ENCODE measurements around the gene EXOC3.

DNA sequence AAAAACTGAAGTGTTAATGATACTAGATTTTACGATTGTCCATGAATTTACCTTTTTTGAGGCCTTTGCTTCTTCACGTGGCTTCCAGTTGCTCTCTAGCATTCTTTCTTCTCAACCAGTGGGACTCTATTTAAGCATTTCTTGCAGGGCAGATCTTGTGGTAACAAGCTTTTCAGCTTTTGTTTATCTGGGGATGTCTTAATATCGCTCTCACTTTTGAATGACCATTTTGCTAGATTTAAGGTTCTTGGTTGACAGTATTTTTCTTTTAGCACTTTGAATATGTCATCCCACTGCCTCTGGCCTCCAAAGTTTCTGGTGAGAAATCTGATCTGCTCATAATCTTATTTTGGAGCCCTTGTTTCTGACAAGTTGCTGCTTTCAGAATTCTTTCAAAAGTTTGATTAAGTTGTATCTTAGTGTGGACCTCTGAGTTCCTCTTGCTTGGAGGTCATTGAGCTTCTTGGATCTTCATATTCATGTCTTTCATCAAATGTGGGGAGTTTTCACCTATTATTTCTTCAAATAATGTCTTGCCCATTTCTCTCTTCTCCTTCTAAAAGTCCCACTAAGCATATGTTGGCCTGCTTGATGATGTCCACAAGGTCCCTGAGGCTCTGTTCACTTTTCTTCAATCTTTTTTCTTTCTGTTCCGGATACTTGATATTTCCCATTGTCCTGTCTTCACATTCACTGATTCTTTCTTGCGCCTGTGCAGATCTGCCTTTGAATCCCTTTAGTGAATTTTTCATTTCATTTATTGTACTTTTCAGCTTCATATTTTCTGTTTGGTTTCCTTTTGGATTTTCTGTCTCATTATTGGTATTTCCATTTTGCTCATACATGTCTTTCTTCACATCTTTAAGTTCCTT lies 8.8 kb downstream of the EXOC3 start:
- TF ChIP-seq, protein P1, sequence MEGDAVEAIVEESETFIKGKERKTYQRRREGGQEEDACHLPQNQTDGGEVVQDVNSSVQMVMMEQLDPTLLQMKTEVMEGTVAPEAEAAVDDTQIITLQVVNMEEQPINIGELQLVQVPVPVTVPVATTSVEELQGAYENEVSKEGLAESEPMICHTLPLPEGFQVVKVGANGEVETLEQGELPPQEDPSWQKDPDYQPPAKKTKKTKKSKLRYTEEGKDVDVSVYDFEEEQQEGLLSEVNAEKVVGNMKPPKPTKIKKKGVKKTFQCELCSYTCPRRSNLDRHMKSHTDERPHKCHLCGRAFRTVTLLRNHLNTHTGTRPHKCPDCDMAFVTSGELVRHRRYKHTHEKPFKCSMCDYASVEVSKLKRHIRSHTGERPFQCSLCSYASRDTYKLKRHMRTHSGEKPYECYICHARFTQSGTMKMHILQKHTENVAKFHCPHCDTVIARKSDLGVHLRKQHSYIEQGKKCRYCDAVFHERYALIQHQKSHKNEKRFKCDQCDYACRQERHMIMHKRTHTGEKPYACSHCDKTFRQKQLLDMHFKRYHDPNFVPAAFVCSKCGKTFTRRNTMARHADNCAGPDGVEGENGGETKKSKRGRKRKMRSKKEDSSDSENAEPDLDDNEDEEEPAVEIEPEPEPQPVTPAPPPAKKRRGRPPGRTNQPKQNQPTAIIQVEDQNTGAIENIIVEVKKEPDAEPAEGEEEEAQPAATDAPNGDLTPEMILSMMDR (IDR thresholded peaks at IDR 0.05), result no peak
- TF ChIP-seq POLR2A (IDR thresholded peaks at IDR 0.05) (no peak), POLR2AphosphoS5 (IDR thresholded peaks at IDR 0.05) (no peak)

Data from transverse colon (tissue), 4 donors.